GM12878 (cell line): ENCODE measurements around the gene PRKG1. TPM values are rescaled to one million over a fixed set of nuclear protein-coding genes. Genes with fewer than 3 reads are reported as not detected.

Experiments used
- ATAC-seq: fragments of 200-7000 bp; cut with Tn5 transposase; 3 replicates; pipeline ENCODE4 v1.9.1; 2020; ENCODE audit warnings: mild to moderate bottlenecking, moderate library complexity
- BruUV-seq: library from RNA; stranded (reverse); fragments of 400-500 nt; replicated peaks from 2 replicates; lab custom pipeline; 2021; lab: Mats Ljungman, UMichigan
- CTCF ChIA-PET: fragments of 300-600 bp; sonication (Branson Sonifier 250); formaldehyde crosslinking; extraction: SDS; loops from one replicate; lab custom pipeline; 2021; ENCODE audit warnings: inconsistent platforms; lab: Yijun Ruan, JAX
- POLR2A ChIA-PET: fragments of 350-600 bp; formaldehyde crosslinking; extraction: SDS; loops from one replicate; lab custom pipeline; 2021; ENCODE audit warnings: inconsistent platforms; lab: Charles Lee
- RAD21 ChIA-PET: fragments of 300-600 bp; sonication (Branson Sonifier 250); formaldehyde crosslinking; loops from one replicate; lab custom pipeline; 2023; ENCODE audit warnings: antibody characterized with exemption; ENCODE audit not compliant: unreplicated experiment; lab: Charles Lee
- SMC1A ChIA-PET: fragments of 300-600 bp; sonication (Branson Sonifier 250); formaldehyde crosslinking; loops from one replicate; lab custom pipeline; 2023; ENCODE audit not compliant: unreplicated experiment, uncharacterized antibody; lab: Charles Lee
- DNase-seq: peaks from one replicate; pipeline ENCODE4 v3.0.0-alpha.2; 2011; ENCODE audit warnings: low read depth, low spot score
- FAIRE-seq: peaks from 3 replicates; lab custom pipeline; 2011; peaks lifted over from hg19 to GRCh38; lab: Jason Lieb, UNC
- H2AFZ ChIP-seq: 2 replicates; pipeline ENCODE4 v1.6.0; 2011; ENCODE audit warnings: low read depth, low read length, control low read depth; ENCODE audit not compliant: control insufficient read depth
- H3K27ac ChIP-seq: 2 replicates; pipeline ENCODE4 v1.5.1; 2011; ENCODE audit warnings: control low read depth; ENCODE audit not compliant: control insufficient read depth, insufficient read depth
- H3K27me3 ChIP-seq, 2 experiments: replicated peaks in 1 of 2; 2 replicates each; pipeline versions ENCODE4 v1.6.0 to v1.6.1; 2011; ENCODE audit warnings: low read length in 1 of 2; ENCODE audit not compliant: control insufficient read depth in 2 of 2, insufficient read depth in 2 of 2
- H3K36me3 ChIP-seq, 2 experiments: 2 replicates each; pipeline ENCODE4 v1.5.1; 2011; ENCODE audit warnings: low read length in 1 of 2; ENCODE audit not compliant: control insufficient read depth in 2 of 2, insufficient read depth in 2 of 2
- H3K4me1 ChIP-seq: 2 replicates; pipeline ENCODE4 v1.6.1; 2011; ENCODE audit warnings: mild to moderate bottlenecking, low read length, moderate library complexity, mixed read lengths; ENCODE audit not compliant: control insufficient read depth, insufficient read depth
- H3K4me2 ChIP-seq: 2 replicates; pipeline ENCODE4 v1.6.0; 2011; ENCODE audit warnings: control low read depth; ENCODE audit not compliant: control insufficient read depth, insufficient read depth
- H3K4me3 ChIP-seq: fragments of 200-600 bp; sonication (generic); 2 replicates; pipeline ENCODE4 v1.5.1; 2016
- H3K79me2 ChIP-seq: 2 replicates; pipeline ENCODE4 v1.6.0; 2011; ENCODE audit warnings: low read length; ENCODE audit not compliant: control insufficient read depth, insufficient read depth
- H3K9ac ChIP-seq: 2 replicates; pipeline ENCODE4 v1.8.0; 2011; ENCODE audit warnings: low read length, control low read depth, mixed read lengths; ENCODE audit not compliant: control insufficient read depth, insufficient read depth
- H3K9me3 ChIP-seq: replicated peaks from 3 replicates; pipeline ENCODE4 v1.5.1; 2011; ENCODE audit warnings: mild to moderate bottlenecking, low read length; ENCODE audit not compliant: control insufficient read depth, insufficient read depth
- H4K20me1 ChIP-seq: 2 replicates; pipeline ENCODE4 v1.6.0; 2011; ENCODE audit not compliant: control insufficient read depth, insufficient read depth
- EZH2 ChIP-seq: IDR thresholded peaks from 2 replicates; pipeline ENCODE4 v1.6.1; 2012; ENCODE audit warnings: low read depth, mild to moderate bottlenecking, control low read depth, inconsistent platforms, low read length, borderline replicate concordance; ENCODE audit not compliant: control insufficient read depth
- NFIC ChIP-seq: IDR thresholded peaks from 2 replicates; pipeline ENCODE4 v1.6.1; 2012; ENCODE audit warnings: low read depth, mild to moderate bottlenecking, inconsistent platforms, low read length, moderate library complexity
- POLR2AphosphoS5 ChIP-seq: IDR thresholded peaks from 2 replicates; pipeline ENCODE4 v1.6.1; 2011; ENCODE audit warnings: mild to moderate bottlenecking, low read length, inconsistent platforms
- SMC3 ChIP-seq: IDR thresholded peaks from 2 replicates; pipeline ENCODE4 v1.6.1; 2011; ENCODE audit warnings: low read length, improper control_type of control experiment, borderline replicate concordance
- SRF ChIP-seq, 2 experiments: IDR thresholded peaks; 2 replicates each; pipeline ENCODE4 v1.6.1; 2011; ENCODE audit warnings: low read depth in 2 of 2, low read length in 2 of 2, mild to moderate bottlenecking in 1 of 2, moderate library complexity in 1 of 2
- TCF12 ChIP-seq: IDR thresholded peaks from 2 replicates; pipeline ENCODE4 v1.6.1; 2011; ENCODE audit warnings: low read depth, mild to moderate bottlenecking, low read length
- WGBS: methylation state at CpG from one replicate; pipeline ENCODE4 v1.1.6; 2016; ENCODE audit warnings: low lambda C conversion rate; ENCODE audit not compliant: insufficient replicate concordance, insufficient coverage; ENCODE audit errors: missing lambda C conversion rate; 5-methylcytosine and 5-hydroxymethylcytosine counted together
- in situ Hi-C: fragments of 300-500 bp; cut with MboI; formaldehyde crosslinking; loops from 9 replicates; pipeline ENCODE4 v1.14.3; 2018; ENCODE audit warnings: mixed read lengths
- intact Hi-C: fragments of 100-400 bp; cut with micrococcal nuclease; formaldehyde crosslinking; loops from one replicate; pipeline ENCODE4 v1.14.2; 2022; ENCODE audit not compliant: unreplicated experiment
- polyA plus RNA-seq, 11 experiments: library from polyadenylated mRNA; depleted of rRNA in 4 of 11; unstranded in 6 of 11; stranded (reverse) in 5 of 11; fragments of >200 nt; fragmentation: Nextera tagmentation in 4 of 11; fragmentation: Illumina TruSeq in 1 of 11; extraction: Ambion mirVana in 4 of 11; extraction: Trizol in 1 of 11; gene quantifications; 1 replicate in 1 of 11; 2 replicates in 10 of 11; pipeline versions ENCODE4 v1.2.1 to v1.2.3, GENCODE V29; 2011 to 2016; ENCODE audit warnings: inconsistent platforms in 2 of 11, missing spikeins in 2 of 11, low read depth in 1 of 11
- total RNA-seq, 4 experiments: library from RNA; depleted of rRNA in 3 of 4; stranded (reverse); fragments of >200 nt in 3 of 4; fragmentation: Illumina TruSeq in 1 of 4; extraction: Trizol in 1 of 4; gene quantifications; 2 replicates each; pipeline versions ENCODE4 v1.2.1 to v1.2.3, GENCODE V29; 2013 to 2021

Gene PRKG1
- total and polyA plus RNA-seq, 10 of the 15 experiments (the other 5 are each of a cell fraction or from before 2014, with no cell fraction given), result 0.04 to 0.05 TPM; not detected in 8

DNA sequence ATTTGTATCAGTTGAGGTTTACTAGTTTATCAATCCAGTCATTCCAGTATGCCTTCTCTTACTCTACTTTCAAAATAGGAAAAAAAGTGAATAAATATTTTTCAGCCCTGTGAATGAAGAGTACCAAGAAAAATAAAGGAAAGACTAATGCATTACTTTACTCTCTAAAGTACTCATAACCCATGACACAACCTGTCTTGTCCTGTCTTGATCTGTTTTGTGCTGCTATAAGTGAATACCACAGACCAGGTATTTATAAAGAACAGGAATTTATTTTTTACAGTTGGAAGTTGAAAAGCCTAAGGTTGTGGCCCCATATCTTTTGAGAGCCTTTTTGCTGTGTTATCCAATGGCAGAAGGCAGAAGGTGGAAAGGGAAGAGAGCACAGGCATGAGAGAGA lies 1045.2 kb downstream of the PRKG1 start:
- TF ChIP-seq SMC3 (no peak), TCF12 (no peak), SRF (IDR thresholded peaks at IDR 0.05; ENCODE audit: low read depth in 2 of 2, low read length in 2 of 2) (no peak), EZH2 (no peak)
- TF ChIP-seq, all 136 proteins: peak for 0
- FAIRE-seq (no peak), DNase-seq (no peak), ATAC-seq (no peak)
- Histone ChIP-seq H3K4me3 (no peak overlapping the region), H3K9ac (no peak overlapping the region), H3K27me3 (no peaks in the 10 kb centered on the region), H3K9me3 (no peaks in the 10 kb centered on the region), H2AFZ (no peak overlapping the region), H3K27ac (no peak overlapping the region), H3K4me1 (no peaks in the 10 kb centered on the region), H3K79me2 (no peaks in the 10 kb centered on the region), H4K20me1 (no peaks in the 10 kb centered on the region), H3K36me3 (no peaks in the 10 kb centered on the region), H3K4me2 (no peak overlapping the region)
- POLR2A ChIA-PET, result no interaction called here
- SMC1A ChIA-PET, result no interaction called here
- BruUV-seq, result no TSS peak
- in situ Hi-C loops, result no loop called here
- intact Hi-C loops, result no loop called here
- RAD21 ChIA-PET, result no interaction called here
- CTCF ChIA-PET, result no interaction called here

DNA sequence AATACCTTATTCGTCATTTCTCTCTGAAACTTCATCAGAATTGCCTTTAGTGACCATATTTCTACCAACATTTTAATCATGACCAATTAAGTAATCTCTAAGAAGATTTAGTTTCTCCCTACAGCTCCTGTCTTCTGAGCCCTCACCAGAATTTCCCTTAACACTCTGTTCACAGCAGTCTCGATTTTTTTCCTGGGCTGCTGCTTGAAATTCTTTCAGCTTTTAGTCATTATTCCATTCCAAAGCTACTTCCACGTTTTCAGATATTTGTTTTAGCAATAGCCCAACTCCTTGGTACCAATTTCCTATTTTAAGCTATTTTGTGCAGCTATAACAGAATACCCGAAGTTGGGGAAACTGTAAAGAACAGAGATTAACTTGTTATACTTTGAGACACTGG lies 1047.4 kb downstream of the PRKG1 start:
- POLR2A ChIA-PET, result no interaction called here
- RAD21 ChIA-PET, result no interaction called here
- BruUV-seq, result no TSS peak
- TF ChIP-seq POLR2AphosphoS5 (no peak), NFIC (no peak)
- TF ChIP-seq, all 136 proteins: peak for 0
- Histone ChIP-seq H3K4me2 (no peak overlapping the region), H3K4me3 (no peak overlapping the region), H3K9me3 (no peaks in the 10 kb centered on the region), H3K79me2 (no peaks in the 10 kb centered on the region), H3K4me1 (no peaks in the 10 kb centered on the region), H3K9ac (no peak overlapping the region), H4K20me1 (no peaks in the 10 kb centered on the region), H2AFZ (no peak overlapping the region), H3K36me3 (no peaks in the 10 kb centered on the region), H3K27me3 (no peaks in the 10 kb centered on the region), H3K27ac (no peak overlapping the region)
- DNase-seq, result no peak
- intact Hi-C loops, result no loop called here
- ChIA-PET CTCF (no interaction called here), SMC1A (interaction anchor here (0.7 kb wide), 1 partner anchor 11 kb away, joined by 3 read pairs; no protein-coding TSS in a partner anchor)
- in situ Hi-C loops, result no loop called here
- FAIRE-seq, result no peak
- 0% methylated on average over 4 of the region's 4 CpGs for WGBS
- no peak for ATAC-seq
